Measurements from ENCODE around the gene SCTR.

SCTR gene

GRCh38 chr2:119446037-119446436 is 78.2 kb downstream of the SCTR start:
- Histone ChIP-seq H3K79me1 (ENCODE audit: low read depth, low read length) (no peaks in the 10 kb centered on the region), H2BK15ac (ENCODE audit: low read length) (no peak overlapping the region), H2BK120ac (ENCODE audit: low read depth, low read length) (no peak overlapping the region), H3K4ac (ENCODE audit: low read length) (no peak overlapping the region), H3K23ac (ENCODE audit: low read depth, low read length, poor library complexity) (no peak overlapping the region), H3K9ac (ENCODE audit: low read depth, low read length, poor library complexity) (no peak overlapping the region), H3K4me1 (ENCODE audit: control insufficient read depth in 2 of 2, insufficient read depth in 1 of 2, low read depth in 1 of 2, low read length in 2 of 2) (peaks cover 0 to 8% of the 10 kb centered on the region in 2 donors), H2AK5ac (ENCODE audit: low read depth, low read length) (no peak overlapping the region), H4K8ac (ENCODE audit: low read depth, low read length) (no peak overlapping the region), H3K27ac (replicated peaks; ENCODE audit: low read length) (no peak overlapping the region), H3K36me3 (replicated peaks in 1 of 2; ENCODE audit: control insufficient read depth in 2 of 2, insufficient read depth in 2 of 2, low read length in 2 of 2) (no peaks in the 10 kb centered on the region), H2BK5ac (ENCODE audit: low read length) (no peak overlapping the region), H3K4me3 (ENCODE audit: low read length in 2 of 2) (no peak overlapping the region), H2AFZ (ENCODE audit: low read length) (no peak overlapping the region), H3K9me3 (replicated peaks in 1 of 2; ENCODE audit: control insufficient read depth in 2 of 2, insufficient read depth in 1 of 2, low read depth in 1 of 2, low read length in 2 of 2) (no peaks in the 10 kb centered on the region), H3K27me3 (ENCODE audit: control insufficient read depth in 3 of 3, insufficient read depth in 3 of 3, low read depth in 1 of 3, low read length in 3 of 3) (peaks cover 0 to 11% (median 0%) of the 10 kb centered on the region in 3 experiments), H3K4me2 (ENCODE audit: insufficient read depth, low read length, poor library complexity, severe bottlenecking) (no peak overlapping the region), H3K14ac (ENCODE audit: low read length) (no peak overlapping the region), H3K18ac (ENCODE audit: low read length) (no peak overlapping the region), H2BK12ac (ENCODE audit: low read length) (no peak overlapping the region), H4K91ac (ENCODE audit: low read depth, low read length, poor library complexity) (no peak overlapping the region)
- WGBS, 2 donors (ENCODE audit: extremely low coverage in 2 of 2, insufficient read length in 2 of 2, insufficient replicate concordance in 1 of 2), result no CpG with 5 or more reads among the region's 9 CpGs
- no peak for DNase-seq (ENCODE audit: low spot score)

GRCh38 chr2:119442850-119443249 is 81.4 kb downstream of the SCTR start:
- H4K91ac ChIP-seq (ENCODE audit: low read depth, low read length, poor library complexity), result no peak overlapping the region
- H2BK12ac ChIP-seq (ENCODE audit: low read length), result no peak overlapping the region
- no peak overlapping the region for H2AFZ ChIP-seq (ENCODE audit: low read length)
- WGBS, 2 donors (ENCODE audit: extremely low coverage in 2 of 2, insufficient read length in 2 of 2, insufficient replicate concordance in 1 of 2), result no CpG with 5 or more reads among the region's 11 CpGs
- no peak overlapping the region for H3K4me2 ChIP-seq (ENCODE audit: insufficient read depth, low read length, poor library complexity, severe bottlenecking)
- H4K8ac ChIP-seq (ENCODE audit: low read depth, low read length), result no peak overlapping the region
- H3K27me3 ChIP-seq (ENCODE audit: control insufficient read depth in 3 of 3, insufficient read depth in 3 of 3, low read depth in 1 of 3, low read length in 3 of 3), result peaks cover 0 to 11% (median 0%) of the 10 kb centered on the region in 3 experiments
- no peak overlapping the region for H3K4me3 ChIP-seq (ENCODE audit: low read length in 2 of 2)
- H3K4ac ChIP-seq (ENCODE audit: low read length), result no peak overlapping the region
- no peak overlapping the region for H3K9ac ChIP-seq (ENCODE audit: low read depth, low read length, poor library complexity)
- no peak overlapping the region for H2BK15ac ChIP-seq (ENCODE audit: low read length)
- H3K9me3 ChIP-seq (replicated peaks in 1 of 2; ENCODE audit: control insufficient read depth in 2 of 2, insufficient read depth in 1 of 2, low read depth in 1 of 2, low read length in 2 of 2), result no peaks in the 10 kb centered on the region
- no peak overlapping the region for H2BK5ac ChIP-seq (ENCODE audit: low read length)
- H3K27ac ChIP-seq (replicated peaks; ENCODE audit: low read length), result no peak overlapping the region
- no peak for DNase-seq (ENCODE audit: low spot score)
- no peak overlapping the region for H2BK120ac ChIP-seq (ENCODE audit: low read depth, low read length)
- H3K79me1 ChIP-seq (ENCODE audit: low read depth, low read length), result no peaks in the 10 kb centered on the region
- no peaks in the 10 kb centered on the region for H3K36me3 ChIP-seq (replicated peaks in 1 of 2; ENCODE audit: control insufficient read depth in 2 of 2, insufficient read depth in 2 of 2, low read length in 2 of 2)
- no peak overlapping the region for H3K18ac ChIP-seq (ENCODE audit: low read length)
- H2AK5ac ChIP-seq (ENCODE audit: low read depth, low read length), result no peak overlapping the region
- H3K4me1 ChIP-seq (ENCODE audit: control insufficient read depth in 2 of 2, insufficient read depth in 1 of 2, low read depth in 1 of 2, low read length in 2 of 2), result no peaks in the 10 kb centered on the region
- no peak overlapping the region for H3K14ac ChIP-seq (ENCODE audit: low read length)
- H3K23ac ChIP-seq (ENCODE audit: low read depth, low read length, poor library complexity), result no peak overlapping the region

GRCh38 chr2:119442226-119442619 is 82.1 kb downstream of the SCTR start:
- no peak overlapping the region for H4K8ac ChIP-seq (ENCODE audit: low read depth, low read length)
- peaks cover 0 to 11% (median 0%) of the 10 kb centered on the region in 3 experiments for H3K27me3 ChIP-seq (ENCODE audit: control insufficient read depth in 3 of 3, insufficient read depth in 3 of 3, low read depth in 1 of 3, low read length in 3 of 3)
- no peak for DNase-seq (ENCODE audit: low spot score)
- H3K9me3 ChIP-seq (replicated peaks in 1 of 2; ENCODE audit: control insufficient read depth in 2 of 2, insufficient read depth in 1 of 2, low read depth in 1 of 2, low read length in 2 of 2), result no peaks in the 10 kb centered on the region
- H3K4ac ChIP-seq (ENCODE audit: low read length), result no peak overlapping the region
- peak overlapping the region; percentile 16 for H2AK5ac ChIP-seq (ENCODE audit: low read depth, low read length)
- no peaks in the 10 kb centered on the region for H3K36me3 ChIP-seq (replicated peaks in 1 of 2; ENCODE audit: control insufficient read depth in 2 of 2, insufficient read depth in 2 of 2, low read length in 2 of 2)
- no peaks in the 10 kb centered on the region for H3K4me1 ChIP-seq (ENCODE audit: control insufficient read depth in 2 of 2, insufficient read depth in 1 of 2, low read depth in 1 of 2, low read length in 2 of 2)
- H3K27ac ChIP-seq (replicated peaks; ENCODE audit: low read length), result no peak overlapping the region
- no peak overlapping the region for H2BK12ac ChIP-seq (ENCODE audit: low read length)
- no peaks in the 10 kb centered on the region for H3K79me1 ChIP-seq (ENCODE audit: low read depth, low read length)
- no peak overlapping the region for H3K14ac ChIP-seq (ENCODE audit: low read length)
- H3K23ac ChIP-seq (ENCODE audit: low read depth, low read length, poor library complexity), result peak overlapping the region; percentile 70
- no peak overlapping the region for H3K4me2 ChIP-seq (ENCODE audit: insufficient read depth, low read length, poor library complexity, severe bottlenecking)
- H2BK15ac ChIP-seq (ENCODE audit: low read length), result no peak overlapping the region
- H4K91ac ChIP-seq (ENCODE audit: low read depth, low read length, poor library complexity), result no peak overlapping the region
- no peak overlapping the region for H3K9ac ChIP-seq (ENCODE audit: low read depth, low read length, poor library complexity)
- no peak overlapping the region for H2AFZ ChIP-seq (ENCODE audit: low read length)
- no peak overlapping the region for H2BK120ac ChIP-seq (ENCODE audit: low read depth, low read length)
- no peak overlapping the region for H3K4me3 ChIP-seq (ENCODE audit: low read length in 2 of 2)
- WGBS, 2 donors (ENCODE audit: extremely low coverage in 2 of 2, insufficient read length in 2 of 2, insufficient replicate concordance in 1 of 2), result no CpG with 5 or more reads among the region's 7 CpGs
- H3K18ac ChIP-seq (ENCODE audit: low read length), result no peak overlapping the region
- H2BK5ac ChIP-seq (ENCODE audit: low read length), result no peak overlapping the region

- H3K4me3 ChIP-seq (ENCODE audit: low read length in 2 of 2), result no peak overlapping the region
- no peak overlapping the region for H3K9ac ChIP-seq (ENCODE audit: low read depth, low read length, poor library complexity)
- DNase-seq (ENCODE audit: low spot score), result no peak
- no peak overlapping the region for H3K4me2 ChIP-seq (ENCODE audit: insufficient read depth, low read length, poor library complexity, severe bottlenecking)
- no peak overlapping the region for H2AK5ac ChIP-seq (ENCODE audit: low read depth, low read length)
- no peak overlapping the region for H2BK12ac ChIP-seq (ENCODE audit: low read length)
- no peak overlapping the region for H3K4ac ChIP-seq (ENCODE audit: low read length)
- H3K9me3 ChIP-seq (replicated peaks in 1 of 2; ENCODE audit: control insufficient read depth in 2 of 2, insufficient read depth in 1 of 2, low read depth in 1 of 2, low read length in 2 of 2), result no peaks in the 10 kb centered on the region
- H4K91ac ChIP-seq (ENCODE audit: low read depth, low read length, poor library complexity), result no peak overlapping the region
- H3K79me1 ChIP-seq (ENCODE audit: low read depth, low read length), result no peaks in the 10 kb centered on the region
- H4K8ac ChIP-seq (ENCODE audit: low read depth, low read length), result no peak overlapping the region
- peak overlapping the region; percentile 27 for H2BK15ac ChIP-seq (ENCODE audit: low read length)
- no peaks in the 10 kb centered on the region for H3K4me1 ChIP-seq (ENCODE audit: control insufficient read depth in 2 of 2, insufficient read depth in 1 of 2, low read depth in 1 of 2, low read length in 2 of 2)
- no peak overlapping the region for H3K27ac ChIP-seq (replicated peaks; ENCODE audit: low read length)
- peak overlapping the region; percentile 70 for H3K23ac ChIP-seq (ENCODE audit: low read depth, low read length, poor library complexity)
- H3K18ac ChIP-seq (ENCODE audit: low read length), result no peak overlapping the region
- peaks cover 0 to 11% (median 0%) of the 10 kb centered on the region in 3 experiments for H3K27me3 ChIP-seq (ENCODE audit: control insufficient read depth in 3 of 3, insufficient read depth in 3 of 3, low read depth in 1 of 3, low read length in 3 of 3)
- no peak overlapping the region for H2BK5ac ChIP-seq (ENCODE audit: low read length)
- no peak overlapping the region for H2AFZ ChIP-seq (ENCODE audit: low read length)
- no CpG with 5 or more reads among the region's 8 CpGs for WGBS, 2 donors (ENCODE audit: extremely low coverage in 2 of 2, insufficient read length in 2 of 2, insufficient replicate concordance in 1 of 2)
- no peaks in the 10 kb centered on the region for H3K36me3 ChIP-seq (replicated peaks in 1 of 2; ENCODE audit: control insufficient read depth in 2 of 2, insufficient read depth in 2 of 2, low read length in 2 of 2)
- H3K14ac ChIP-seq (ENCODE audit: low read length), result no peak overlapping the region
- no peak overlapping the region for H2BK120ac ChIP-seq (ENCODE audit: low read depth, low read length)
Measured at GRCh38 chr2:119441376-119442225, 82.7 kb downstream of the SCTR start.

Measured in neuronal stem cell (in vitro differentiated cells).